Tibial nerve (tissue), 4 donors: ENCODE results near the gene MBLAC1. TPM values are rescaled to one million over a fixed set of nuclear protein-coding genes. Genes with fewer than 3 reads are reported as not detected.

Experiments used
- DNase-seq, 2 donors: peaks; one replicate each; pipeline ENCODE4 v3.0.0-alpha.2; 2019; ENCODE audit warnings: low spot score in 2 of 2
- H3K27ac ChIP-seq, 4 donors: fragments of 200-600 bp; sonication (generic) in 3 of 4; one replicate each; pipeline ENCODE4 v1.5.1; 2017 to 2019; ENCODE audit warnings: mild to moderate bottlenecking in 1 of 4
- H3K27me3 ChIP-seq, 2 donors: fragments of 200-600 bp; sonication (generic) in 1 of 2; one replicate each; pipeline versions ENCODE4 v1.5.1 to v1.6.0; 2017 to 2019
- H3K36me3 ChIP-seq, 3 donors: fragments of 200-600 bp; sonication (generic); one replicate each; pipeline ENCODE4 v1.5.1; 2018 to 2019
- H3K4me1 ChIP-seq, 4 donors: fragments of 200-600 bp; sonication (generic) in 3 of 4; one replicate each; pipeline ENCODE4 v1.5.1; 2017 to 2019
- H3K4me3 ChIP-seq, 4 donors: fragments of 200-600 bp; sonication (generic) in 3 of 4; one replicate each; pipeline ENCODE4 v1.5.1; 2017 to 2019; ENCODE audit warnings: mild to moderate bottlenecking in 1 of 4, moderate library complexity in 1 of 4
- H3K9me3 ChIP-seq, 4 donors: fragments of 200-600 bp; sonication (generic) in 3 of 4; one replicate each; pipeline ENCODE4 v1.5.1; 2017 to 2019
- EP300 ChIP-seq, 2 donors: sonication (generic); formaldehyde crosslinking; IDR thresholded peaks; one replicate each; pipeline ENCODE4 v1.6.1; 2017; ENCODE audit warnings: antibody characterized with exemption in 2 of 2, mild to moderate bottlenecking in 1 of 2
- POLR2A ChIP-seq, 2 donors: fragments of 450-650 bp; IDR thresholded peaks; one replicate each; pipeline ENCODE4 v1.6.1; 2017; ENCODE audit warnings: antibody characterized with exemption in 2 of 2, mild to moderate bottlenecking in 2 of 2, moderate library complexity in 2 of 2
- WGBS, 2 donors: methylation state at CpG; one replicate each; pipeline ENCODE4 v1.1.5; 2018; 5-methylcytosine and 5-hydroxymethylcytosine counted together
- total RNA-seq, 4 donors: library from RNA; depleted of rRNA; stranded (reverse); fragments of >200 nt; gene quantifications; one replicate each; pipeline ENCODE4 v1.1.0, GENCODE V29; 2016
- TF ChIP-seq, protein P1 (sequence below), 5 experiments: fragments of 200-600 bp in 3 of 5; fragments of 450-650 bp in 2 of 5; sonication (generic) in 3 of 5; IDR thresholded peaks; one replicate each; pipeline ENCODE4 v1.5.1; 2016 to 2019; ENCODE audit warnings: antibody characterized with exemption in 5 of 5, mild to moderate bottlenecking in 3 of 5, moderate library complexity in 2 of 5

MBLAC1 gene
- total RNA-seq, 4 donors from 2014 or later, result 3.9 to 9.2 (median 6.9) TPM

DNA sequence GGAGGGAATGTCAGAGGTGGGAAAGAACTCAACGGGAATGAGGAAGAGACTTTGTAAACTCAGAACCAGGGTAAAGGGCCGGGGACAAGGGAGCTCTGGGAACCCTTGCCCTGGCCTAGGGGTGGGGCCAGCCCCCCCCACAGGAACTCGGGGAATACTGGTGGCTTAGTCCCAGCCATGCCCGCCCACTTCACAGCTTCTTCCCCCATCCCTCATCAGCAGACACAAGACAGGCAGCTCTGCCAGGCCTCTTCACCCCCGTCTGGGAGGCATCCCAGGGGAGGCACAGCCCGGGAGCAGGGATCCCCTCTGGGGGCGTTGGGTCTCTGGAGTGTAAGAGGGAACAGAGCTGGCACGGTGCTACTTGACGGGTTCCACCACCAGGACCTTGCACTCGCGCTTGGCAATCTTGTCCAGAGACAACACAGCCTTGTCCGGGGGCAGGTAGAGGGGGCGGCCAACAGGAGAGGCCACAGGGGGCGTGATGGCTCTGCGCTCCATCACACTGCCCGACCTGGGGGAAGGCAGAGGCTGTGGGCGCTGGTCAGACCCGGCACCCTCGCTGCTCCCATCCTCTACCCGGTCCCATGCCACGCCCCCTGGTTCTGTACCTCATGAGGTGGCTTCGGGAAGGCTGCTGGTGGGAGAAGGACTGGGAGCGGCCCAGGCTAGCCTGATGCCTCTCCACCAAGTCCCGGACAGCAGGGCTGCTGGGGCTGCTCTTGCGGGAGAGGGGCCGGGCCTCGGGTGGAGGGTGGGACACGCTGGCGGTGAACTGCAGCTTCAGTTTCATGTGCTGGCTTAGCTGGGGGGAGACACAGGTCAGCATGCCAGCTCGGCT is 28.1 kb downstream of the MBLAC1 start:
- H3K9me3 ChIP-seq, result no peaks in the 10 kb centered on the region
- peaks cover 0 to 59% (median 0%) of the 10 kb centered on the region in 3 donors for H3K36me3 ChIP-seq
- peak overlapping the region in 1 of 4 donors; percentile 49 for H3K27ac ChIP-seq
- 66 to 68% methylated on average over 24 to 28 of the region's 30 CpGs for WGBS, 2 donors
- no peaks in the 10 kb centered on the region for H3K27me3 ChIP-seq
- H3K4me3 ChIP-seq, result no peak overlapping the region
- TF ChIP-seq, protein P1, sequence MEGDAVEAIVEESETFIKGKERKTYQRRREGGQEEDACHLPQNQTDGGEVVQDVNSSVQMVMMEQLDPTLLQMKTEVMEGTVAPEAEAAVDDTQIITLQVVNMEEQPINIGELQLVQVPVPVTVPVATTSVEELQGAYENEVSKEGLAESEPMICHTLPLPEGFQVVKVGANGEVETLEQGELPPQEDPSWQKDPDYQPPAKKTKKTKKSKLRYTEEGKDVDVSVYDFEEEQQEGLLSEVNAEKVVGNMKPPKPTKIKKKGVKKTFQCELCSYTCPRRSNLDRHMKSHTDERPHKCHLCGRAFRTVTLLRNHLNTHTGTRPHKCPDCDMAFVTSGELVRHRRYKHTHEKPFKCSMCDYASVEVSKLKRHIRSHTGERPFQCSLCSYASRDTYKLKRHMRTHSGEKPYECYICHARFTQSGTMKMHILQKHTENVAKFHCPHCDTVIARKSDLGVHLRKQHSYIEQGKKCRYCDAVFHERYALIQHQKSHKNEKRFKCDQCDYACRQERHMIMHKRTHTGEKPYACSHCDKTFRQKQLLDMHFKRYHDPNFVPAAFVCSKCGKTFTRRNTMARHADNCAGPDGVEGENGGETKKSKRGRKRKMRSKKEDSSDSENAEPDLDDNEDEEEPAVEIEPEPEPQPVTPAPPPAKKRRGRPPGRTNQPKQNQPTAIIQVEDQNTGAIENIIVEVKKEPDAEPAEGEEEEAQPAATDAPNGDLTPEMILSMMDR (IDR thresholded peaks at IDR 0.05), result no peak
- TF ChIP-seq EP300 (IDR thresholded peaks at IDR 0.05), result no peak
- no peak for TF ChIP-seq POLR2A (IDR thresholded peaks at IDR 0.05)
- no peak for DNase-seq
- H3K4me1 ChIP-seq, result peaks cover 0 to 70% (median 19%) of the 10 kb centered on the region in 4 donors

GRCh38 chr7:100155553-100156317 is 29.0 kb downstream of the MBLAC1 start:
- H3K4me3 ChIP-seq, result no peak overlapping the region
- H3K27me3 ChIP-seq, result no peaks in the 10 kb centered on the region
- H3K9me3 ChIP-seq, result no peaks in the 10 kb centered on the region
- no peak overlapping the region for H3K27ac ChIP-seq
- peaks cover 0 to 61% (median 16%) of the 10 kb centered on the region in 4 donors for H3K4me1 ChIP-seq
- WGBS, 2 donors, result 85 to 86% methylated on average over 20 of the region's 20 CpGs
- H3K36me3 ChIP-seq, result peaks cover 0 to 56% (median 0%) of the 10 kb centered on the region in 3 donors
- no peak for DNase-seq
- TF ChIP-seq, protein P1 (IDR thresholded peaks at IDR 0.05), result no peak

DNA sequence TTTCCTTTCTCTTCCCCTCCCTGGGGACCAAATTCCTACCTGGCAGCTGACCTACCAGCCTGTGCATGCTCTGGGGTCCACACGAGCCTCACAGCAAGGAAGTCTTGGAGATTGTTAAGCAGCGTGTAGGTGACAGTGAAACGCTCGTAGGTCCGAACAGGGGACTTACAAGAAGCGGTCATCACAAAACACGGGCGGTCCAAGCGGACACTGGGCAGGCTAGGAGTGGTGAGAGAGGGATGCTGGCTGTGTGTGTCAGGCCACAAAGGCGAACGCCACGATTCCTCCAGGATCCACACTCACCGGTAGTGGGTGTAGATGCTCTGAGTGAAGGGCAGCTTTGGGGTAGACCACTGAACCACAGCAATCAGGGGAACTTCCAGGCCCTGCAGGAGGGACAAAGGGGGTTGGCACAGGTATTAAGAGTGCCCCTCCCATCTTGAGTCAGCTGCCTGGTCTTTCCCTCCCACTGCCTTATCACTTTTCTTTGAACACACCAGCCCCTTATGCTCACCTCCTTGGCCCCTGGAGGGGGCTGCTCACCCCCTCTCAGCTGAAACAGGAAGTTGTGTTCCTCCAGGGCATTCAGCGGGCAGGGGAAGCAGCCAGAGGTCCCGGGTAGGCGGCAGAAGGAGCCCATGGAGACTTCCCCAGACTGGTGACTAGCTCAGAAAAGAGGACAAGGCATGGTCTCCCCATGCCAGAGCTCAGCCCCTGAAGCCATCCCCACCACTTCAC is 29.7 kb downstream of the MBLAC1 start:
- peak overlapping the region in 1 of 4 donors; percentile 84 for H3K27ac ChIP-seq
- H3K36me3 ChIP-seq, result peaks cover 0 to 48% (median 0%) of the 10 kb centered on the region in 3 donors
- no peaks in the 10 kb centered on the region for H3K9me3 ChIP-seq
- H3K4me3 ChIP-seq, result no peak overlapping the region
- no peaks in the 10 kb centered on the region for H3K27me3 ChIP-seq
- WGBS, 2 donors, result 77 to 82% methylated on average over 15 to 16 of the region's 16 CpGs
- DNase-seq, result no peak
- H3K4me1 ChIP-seq, result peaks cover 0 to 58% (median 16%) of the 10 kb centered on the region in 4 donors
- no peak for TF ChIP-seq EP300 (IDR thresholded peaks at IDR 0.05)
- TF ChIP-seq POLR2A (IDR thresholded peaks at IDR 0.05), result no peak
- TF ChIP-seq, protein P1 (IDR thresholded peaks at IDR 0.05), result no peak

GRCh38 chr7:100157069-100157333 is 30.2 kb downstream of the MBLAC1 start:
- Histone ChIP-seq H3K27me3 (no peaks in the 10 kb centered on the region), H3K36me3 (peaks cover 0 to 43% (median 0%) of the 10 kb centered on the region in 3 donors), H3K9me3 (no peaks in the 10 kb centered on the region), H3K4me1 (peaks cover 0 to 54% (median 16%) of the 10 kb centered on the region in 4 donors), H3K4me3 (no peak overlapping the region), H3K27ac (peak overlapping the region in 2 of 4 donors; percentile 84 to 85)
- TF ChIP-seq EP300 (IDR thresholded peaks at IDR 0.05), result no peak
- TF ChIP-seq, protein P1 (IDR thresholded peaks at IDR 0.05), result no peak
- TF ChIP-seq POLR2A (IDR thresholded peaks at IDR 0.05), result no peak
- WGBS, 2 donors, result 69 to 72% methylated on average over 5 of the region's 5 CpGs
- DNase-seq, result no peak
